ENCODE results near the gene LTBP4.
A peak's percentile ranks its signal among the peaks of the same experiment; 100 is the strongest.
"Not testable (repeated sequence)": the region's sequence is repeated elsewhere in the genome, so short reads cannot be mapped to it uniquely, and the experiment has no call there.

LTBP4 gene

GRCh38 chr19:40633207-40633606 is 32.0 kb downstream of the LTBP4 start:
- DNase-seq = no peak

GRCh38 chr19:40638327-40638726 is 37.2 kb downstream of the LTBP4 start:
- no peak for DNase-seq

- no peak for DNase-seq
Measured at GRCh38 chr19:40639638-40639982, 38.4 kb downstream of the LTBP4 start.

GRCh38 chr19:40640744-40641143 is 39.6 kb downstream of the LTBP4 start:
- no peak for DNase-seq

GRCh38 chr19:40641281-40641680 is 40.1 kb downstream of the LTBP4 start:
- no peak for DNase-seq

- DNase-seq = no peak
Measured at GRCh38 chr19:40642051-40642706, 41.0 kb downstream of the LTBP4 start.

- no peak for DNase-seq
Measured at GRCh38 chr19:40642757-40643305, 41.7 kb downstream of the LTBP4 start.

GRCh38 chr19:40646743-40647254 is 45.6 kb downstream of the LTBP4 start:
- DNase-seq = no peak

- DNase-seq = not testable (repeated sequence)
Measured at GRCh38 chr19:40649903-40650675, 48.9 kb downstream of the LTBP4 start.

- no peak for DNase-seq
Measured at GRCh38 chr19:40650749-40651305, 49.7 kb downstream of the LTBP4 start.

- DNase-seq = not testable (repeated sequence)
Measured at GRCh38 chr19:40652303-40652702, 51.1 kb downstream of the LTBP4 start.

- DNase-seq = not testable (repeated sequence)
Measured at GRCh38 chr19:40655684-40656083, 54.5 kb downstream of the LTBP4 start.

GRCh38 chr19:40658031-40658430 is 56.9 kb downstream of the LTBP4 start:
- DNase-seq = no peak

- no peak for DNase-seq
Measured at GRCh38 chr19:40659116-40659515, 57.9 kb downstream of the LTBP4 start.

- no peak for DNase-seq
Measured at GRCh38 chr19:40659566-40659965, 58.4 kb downstream of the LTBP4 start.

- DNase-seq = no peak
Measured at GRCh38 chr19:40661616-40662015, 60.4 kb downstream of the LTBP4 start.

- peak; percentile 78 to 82 for DNase-seq
Measured at GRCh38 chr19:40662925-40663694, 61.9 kb downstream of the LTBP4 start.

GRCh38 chr19:40663695-40664692 is 62.8 kb downstream of the LTBP4 start:
- DNase-seq = no peak

- DNase-seq = no peak
Measured at GRCh38 chr19:40666803-40667438, 65.8 kb downstream of the LTBP4 start.

- no peak for DNase-seq
Measured at GRCh38 chr19:40667602-40668001, 66.4 kb downstream of the LTBP4 start.

- no peak for DNase-seq
Measured at GRCh38 chr19:40668991-40669614, 67.9 kb downstream of the LTBP4 start.
